Smooth muscle cell (in vitro differentiated cells): ENCODE data around the gene CAMK1D. TPM values are rescaled to one million over a fixed set of nuclear protein-coding genes. Genes with fewer than 3 reads are reported as not detected.

Experiments
- DNase-seq: peaks from one replicate; lab custom pipeline; 2025; ENCODE audit not compliant: unreplicated experiment; lab: John Stamatoyannopoulos, UW
- H2AFZ ChIP-seq: fragments of 200-600 bp; sonication (generic); 2 replicates; pipeline ENCODE4 v1.6.0; 2016; ENCODE audit warnings: antibody characterized with exemption, low read depth, mild to moderate bottlenecking
- H3F3A ChIP-seq: fragments of 200-600 bp; sonication (generic); 2 replicates; pipeline ENCODE4 v1.6.0; 2017; ENCODE audit warnings: antibody characterized with exemption, low read depth
- H3K27ac ChIP-seq: fragments of 200-600 bp; sonication (generic); 2 replicates; pipeline ENCODE4 v1.5.1; 2016; ENCODE audit warnings: low read depth, mild to moderate bottlenecking
- H3K27me3 ChIP-seq: fragments of 200-600 bp; sonication (generic); 2 replicates; pipeline ENCODE4 v1.6.1; 2016; ENCODE audit warnings: low read depth, mild to moderate bottlenecking
- H3K36me3 ChIP-seq: fragments of 200-600 bp; sonication (generic); 2 replicates; pipeline ENCODE4 v1.5.1; 2016; ENCODE audit warnings: low read depth
- H3K4me1 ChIP-seq: fragments of 200-600 bp; sonication (generic); 2 replicates; pipeline ENCODE4 v1.5.1; 2016; ENCODE audit warnings: low read depth
- H3K4me2 ChIP-seq: fragments of 200-600 bp; sonication (generic); 2 replicates; pipeline ENCODE4 v1.6.0; 2016; ENCODE audit warnings: mild to moderate bottlenecking
- H3K4me3 ChIP-seq: fragments of 200-600 bp; sonication (generic); 2 replicates; pipeline ENCODE4 v1.5.1; 2016; ENCODE audit warnings: mild to moderate bottlenecking
- H3K79me2 ChIP-seq: fragments of 200-600 bp; sonication (generic); 2 replicates; pipeline ENCODE4 v1.6.0; 2016; ENCODE audit warnings: low read depth, mild to moderate bottlenecking
- H3K9ac ChIP-seq: fragments of 200-600 bp; sonication (generic); 2 replicates; pipeline ENCODE4 v1.6.0; 2016; ENCODE audit warnings: low read depth
- H3K9me3 ChIP-seq: fragments of 200-600 bp; sonication (generic); replicated peaks from 2 replicates; pipeline ENCODE4 v1.5.1; 2016; ENCODE audit warnings: low read depth
- H4K20me1 ChIP-seq: fragments of 200-600 bp; sonication (generic); 2 replicates; pipeline ENCODE4 v1.6.0; 2016; ENCODE audit warnings: low read depth
- WGBS: methylation state at CpG from one replicate; pipeline ENCODE4 v1.1.7; 2016; ENCODE audit warnings: low lambda C conversion rate; 5-methylcytosine and 5-hydroxymethylcytosine counted together
- microRNA counts: library from miRNA; unstranded; fragments of <30 nt; microRNA quantifications from one replicate; lab custom pipeline; 2016
- microRNA-seq: library from miRNA; unstranded; fragments of <30 nt; microRNA quantifications from one replicate; pipeline ENCODE4, GENCODE V29; 2016; ENCODE audit warnings: borderline number of aligned reads
- polyA plus RNA-seq: library from polyadenylated mRNA; unstranded; fragments of >200 nt; fragmentation: Nextera tagmentation; extraction: Ambion mirVana; gene quantifications from 2 replicates; pipeline ENCODE4 v1.2.1, GENCODE V29; 2016
- small RNA-seq: library from RNA; depleted of rRNA; stranded (forward); fragments of <200 nt; gene quantifications from one replicate; pipeline ENCODE3, GENCODE V24; 2014
- total RNA-seq: library from RNA; depleted of rRNA; stranded (reverse); fragments of >200 nt; gene quantifications from 2 replicates; pipeline ENCODE4 v1.2.3, GENCODE V29; 2014
- TF ChIP-seq, protein P1 (sequence below): fragments of 200-600 bp; sonication (generic); IDR thresholded peaks from 2 replicates; pipeline ENCODE4 v1.5.1; 2017; ENCODE audit warnings: borderline replicate concordance, mild to moderate bottlenecking, antibody characterized with exemption; ENCODE audit not compliant: insufficient read depth, poor library complexity, severe bottlenecking

The CAMK1D gene
- total and polyA plus RNA-seq, 2 experiments from 2014 or later, result 1.6 to 2.3 TPM

DNA sequence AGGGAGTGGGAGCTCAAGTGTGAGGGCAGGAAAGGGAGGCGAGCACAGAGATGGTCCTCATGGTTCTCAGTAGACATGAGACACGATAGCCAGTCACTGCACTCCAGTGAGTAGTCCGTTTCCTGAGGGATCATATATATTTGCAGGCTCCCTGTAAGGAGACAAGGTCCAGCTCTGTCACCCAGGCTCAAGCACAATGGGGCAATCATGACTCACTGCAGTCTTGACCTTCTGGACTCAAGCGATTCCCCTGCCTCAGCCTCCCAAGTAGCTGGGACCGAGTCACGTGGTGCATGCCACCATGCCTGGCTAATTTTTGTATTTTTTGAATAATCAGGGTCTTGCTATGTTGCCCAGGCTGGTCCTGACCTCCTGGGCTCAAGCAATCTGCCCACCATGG is 535.5 kb downstream of the CAMK1D start:
- DNase-seq, result no peak
- Histone ChIP-seq H3K36me3 (no peaks in the 10 kb centered on the region), H3K79me2 (no peaks in the 10 kb centered on the region), H3K4me1 (no peaks in the 10 kb centered on the region), H4K20me1 (no peaks in the 10 kb centered on the region), H3K9me3 (no peaks in the 10 kb centered on the region), H3K4me2 (no peak overlapping the region), H3K4me3 (no peak overlapping the region), H3K9ac (no peak overlapping the region), H2AFZ (no peak overlapping the region), H3K27me3 (no peaks in the 10 kb centered on the region), H3K27ac (no peak overlapping the region), H3F3A (no peaks in the 10 kb centered on the region)
- TF ChIP-seq, protein P1, sequence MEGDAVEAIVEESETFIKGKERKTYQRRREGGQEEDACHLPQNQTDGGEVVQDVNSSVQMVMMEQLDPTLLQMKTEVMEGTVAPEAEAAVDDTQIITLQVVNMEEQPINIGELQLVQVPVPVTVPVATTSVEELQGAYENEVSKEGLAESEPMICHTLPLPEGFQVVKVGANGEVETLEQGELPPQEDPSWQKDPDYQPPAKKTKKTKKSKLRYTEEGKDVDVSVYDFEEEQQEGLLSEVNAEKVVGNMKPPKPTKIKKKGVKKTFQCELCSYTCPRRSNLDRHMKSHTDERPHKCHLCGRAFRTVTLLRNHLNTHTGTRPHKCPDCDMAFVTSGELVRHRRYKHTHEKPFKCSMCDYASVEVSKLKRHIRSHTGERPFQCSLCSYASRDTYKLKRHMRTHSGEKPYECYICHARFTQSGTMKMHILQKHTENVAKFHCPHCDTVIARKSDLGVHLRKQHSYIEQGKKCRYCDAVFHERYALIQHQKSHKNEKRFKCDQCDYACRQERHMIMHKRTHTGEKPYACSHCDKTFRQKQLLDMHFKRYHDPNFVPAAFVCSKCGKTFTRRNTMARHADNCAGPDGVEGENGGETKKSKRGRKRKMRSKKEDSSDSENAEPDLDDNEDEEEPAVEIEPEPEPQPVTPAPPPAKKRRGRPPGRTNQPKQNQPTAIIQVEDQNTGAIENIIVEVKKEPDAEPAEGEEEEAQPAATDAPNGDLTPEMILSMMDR, result no peak
- WGBS, result 92% methylated on average over 6 of the region's 6 CpGs

MicroRNA genes within 50 kb of the gene (microRNA counts, 767-probe panel; counts per million panel counts)
- microRNA hsa-miR-548q (lab: Ali Mortazavi, UCI), result 183 counts per million

Small RNA genes lying within 50 kb of the gene (microRNA-seq; reads per million reads assigned to microRNA genes)
- not detected for gene MIR4480
- not detected for gene MIR4481
- gene MIR548Q, result not detected

Small RNA genes lying within 50 kb of the gene (small RNA-seq; reads per million reads assigned to genes)
- gene MIR4480, result 0.08 reads per million
- gene MIR548Q, result not detected
- gene RF00279, result not detected
- not detected for gene RN7SL198P
- gene RNU6ATAC39P, result not detected

Other genes with a start within 250 kb of the CAMK1D start
- gene SEC61A2, start 219.9 kb upstream of the CAMK1D start, total RNA-seq, result 14.2 and 18.8 TPM in 2 replicates
- gene SEC61A2, start 219.9 kb upstream of the CAMK1D start, polyA plus RNA-seq, result 9.7 and 10.5 TPM in 2 replicates
- 64.8 and 67.3 TPM in 2 replicates for gene NUDT5, start 153.7 kb upstream of the CAMK1D start, total RNA-seq
- 89.6 and 101 TPM in 2 replicates for gene NUDT5, start 153.7 kb upstream of the CAMK1D start, polyA plus RNA-seq
- gene CDC123, start 153.4 kb upstream of the CAMK1D start, total RNA-seq, result 78.2 and 87.4 TPM in 2 replicates
- gene CDC123, start 153.4 kb upstream of the CAMK1D start, polyA plus RNA-seq, result 97.2 and 103 TPM in 2 replicates